Endothelial cell of umbilical vein (primary cell): ENCODE measurements around the gene ASIC4. TPM values are rescaled to one million over a fixed set of nuclear protein-coding genes. Genes with fewer than 3 reads are reported as not detected.

ENCODE experiments used
- BruUV-seq: library from RNA; stranded (reverse); fragments of 400-500 nt; replicated peaks from 2 replicates; lab custom pipeline; 2021; lab: Mats Ljungman, UMichigan
- CTCF ChIA-PET: fragments of 300-600, 350-600 bp; sonication (Branson Sonifier 250); formaldehyde crosslinking; loops from one replicate; lab custom pipeline; 2021; ENCODE audit warnings: antibody characterized with exemption, inconsistent platforms; lab: Charles Lee
- POLR2A ChIA-PET: fragments of 300-600, 350-600 bp; sonication (Branson Sonifier 250); formaldehyde crosslinking; loops from one replicate; lab custom pipeline; 2021; ENCODE audit warnings: antibody characterized with exemption, inconsistent platforms; lab: Charles Lee
- DNase-seq: peaks from one replicate; pipeline ENCODE4 v3.0.0-alpha.2; 2011; ENCODE audit warnings: low read depth, low spot score
- FAIRE-seq: peaks from 2 replicates; lab custom pipeline; 2011; peaks lifted over from hg19 to GRCh38; lab: Jason Lieb, UNC
- H2AFZ ChIP-seq: 2 replicates; pipeline ENCODE4 v1.6.0; 2012; ENCODE audit warnings: low read depth, low read length, control low read depth, inconsistent platforms
- H3K27ac ChIP-seq: 2 replicates; pipeline ENCODE4 v1.5.1; 2011; ENCODE audit warnings: low read depth, mild to moderate bottlenecking, control low read depth, low read length, moderate library complexity; ENCODE audit not compliant: insufficient read depth
- H3K27me3 ChIP-seq, 2 experiments: 2 replicates each; pipeline versions ENCODE4 v1.6.0 to v1.6.1; 2011; ENCODE audit warnings: low read length in 2 of 2, mixed read lengths in 1 of 2; ENCODE audit not compliant: control insufficient read depth in 2 of 2, insufficient read depth in 2 of 2
- H3K36me3 ChIP-seq, 2 experiments: 2 replicates in 1 of 2; 3 replicates in 1 of 2; pipeline ENCODE4 v1.5.1; 2011; ENCODE audit warnings: low read length in 2 of 2, mild to moderate bottlenecking in 1 of 2, moderate library complexity in 1 of 2; ENCODE audit not compliant: control insufficient read depth in 2 of 2, insufficient read depth in 2 of 2; ENCODE audit errors: extremely low read depth in 1 of 2
- H3K4me1 ChIP-seq: 3 replicates; pipeline ENCODE4 v1.5.1; 2011; ENCODE audit warnings: mild to moderate bottlenecking, low read length; ENCODE audit not compliant: control insufficient read depth, insufficient read depth; ENCODE audit errors: extremely low read depth
- H3K4me2 ChIP-seq: 2 replicates; pipeline ENCODE4 v1.6.1; 2011; ENCODE audit warnings: low read length, control low read depth, mixed read lengths; ENCODE audit not compliant: insufficient read depth
- H3K4me3 ChIP-seq, 3 experiments: fragments of 200-600 bp in 1 of 3; sonication (generic), shearing (Covaris generic) in 1 of 3; replicated peaks in 1 of 3; 2 replicates each; pipeline ENCODE4 v1.5.1; 2011 to 2016; ENCODE audit warnings: control low read depth in 3 of 3, low read length in 3 of 3, mild to moderate bottlenecking in 2 of 3, inconsistent platforms in 1 of 3, low read depth in 1 of 3, moderate library complexity in 1 of 3; ENCODE audit not compliant: insufficient read depth in 1 of 3
- H3K79me2 ChIP-seq: 2 replicates; pipeline ENCODE4 v1.6.0; 2012; ENCODE audit warnings: low read length, inconsistent platforms; ENCODE audit not compliant: control insufficient read depth, insufficient read depth
- H3K9ac ChIP-seq: replicated peaks from 2 replicates; pipeline ENCODE3; 2011; ENCODE audit warnings: low read length, control low read depth; ENCODE audit not compliant: insufficient read depth; ENCODE audit errors: extremely low read depth
- H3K9me1 ChIP-seq: replicated peaks from 3 replicates; pipeline ENCODE4 v1.6.0; 2011; ENCODE audit warnings: mild to moderate bottlenecking, low read length; ENCODE audit not compliant: control insufficient read depth, insufficient read depth; ENCODE audit errors: extremely low read depth
- H3K9me3 ChIP-seq: replicated peaks from 2 replicates; pipeline ENCODE4 v1.5.1; 2012; ENCODE audit warnings: low read length, inconsistent platforms; ENCODE audit not compliant: control insufficient read depth, insufficient read depth
- H4K20me1 ChIP-seq: replicated peaks from 2 replicates; pipeline ENCODE3; 2011; ENCODE audit warnings: mild to moderate bottlenecking, low read length; ENCODE audit not compliant: control insufficient read depth, insufficient read depth; ENCODE audit errors: extremely low read depth
- CTCF ChIP-seq, 2 donors: IDR thresholded peaks; 1 replicate in 1 of 2; 2 replicates in 1 of 2; pipeline ENCODE4 v1.5.1; 2011; ENCODE audit warnings: low read length in 2 of 2, mild to moderate bottlenecking in 2 of 2, moderate library complexity in 2 of 2, control low read depth in 1 of 2, inconsistent platforms in 1 of 2, low read depth in 1 of 2; ENCODE audit not compliant: insufficient read depth in 1 of 2; ENCODE audit errors: extremely low read depth in 1 of 2
- EZH2 ChIP-seq: IDR thresholded peaks from 2 replicates; pipeline ENCODE4 v1.6.1; 2012; ENCODE audit warnings: borderline replicate concordance, low read depth, mild to moderate bottlenecking, moderate library complexity, low read length, inconsistent platforms; ENCODE audit not compliant: severe bottlenecking
- FOS ChIP-seq: IDR thresholded peaks from 2 replicates; pipeline ENCODE4 v1.6.1; 2011; ENCODE audit warnings: mild to moderate bottlenecking, low read length, moderate library complexity, borderline replicate concordance; ENCODE audit not compliant: insufficient read depth
- GATA2 ChIP-seq: IDR thresholded peaks from 2 replicates; pipeline ENCODE4 v1.7.0; 2011; ENCODE audit warnings: low read depth, mild to moderate bottlenecking, moderate library complexity, mixed read lengths, low read length; ENCODE audit not compliant: insufficient read length, insufficient read depth
- JUN ChIP-seq: IDR thresholded peaks from 2 replicates; pipeline ENCODE4 v1.6.1; 2011; ENCODE audit warnings: borderline replicate concordance, low read depth; ENCODE audit not compliant: insufficient read length, insufficient read depth
- MYC ChIP-seq: IDR thresholded peaks from one replicate; pipeline ENCODE4 v1.6.1; 2011; ENCODE audit warnings: mild to moderate bottlenecking, low read depth, low read length
- POLR2A ChIP-seq: IDR thresholded peaks from 2 replicates; pipeline ENCODE4 v1.6.1; 2012; ENCODE audit warnings: low read depth, mild to moderate bottlenecking, control low read depth, low read length
- dilution Hi-C: fragments of 300-500 bp; cut with MboI; formaldehyde crosslinking; loops from one replicate; pipeline ENCODE4 v1.15.0; 2019; ENCODE audit warnings: low sequenced_read_pairs; ENCODE audit not compliant: extremely low pct_ligation_motif_present
- intact Hi-C: fragments of 100-400 bp; cut with micrococcal nuclease; formaldehyde crosslinking; loops from one replicate; pipeline ENCODE4 v1.10.0; 2022
- polyA plus RNA-seq, 4 experiments: library from polyadenylated mRNA; depleted of rRNA in 3 of 4; stranded (reverse) in 3 of 4; unstranded in 1 of 4; fragments of >200 nt; gene quantifications; 2 replicates each; pipeline versions ENCODE4 v1.2.1 to v1.2.3, GENCODE V29; 2011 to 2012; ENCODE audit warnings: missing spikeins in 1 of 4
- total RNA-seq: library from RNA; stranded (reverse); gene quantifications from 2 replicates; pipeline ENCODE4 v1.2.3, GENCODE V29; 2021
- TF ChIP-seq, protein P1 (sequence below): IDR thresholded peaks from 2 replicates; pipeline ENCODE4 v1.6.1; 2011; ENCODE audit not compliant: insufficient read depth, insufficient read length

ASIC4 gene
- total and polyA plus RNA-seq, 2 donors (not counting 3 experiments of a cell fraction or from before 2014, with no cell fraction given), result not detected

- BruUV-seq, result no TSS peak
- no peak overlapping the region for H2AFZ ChIP-seq
- no peaks in the 10 kb centered on the region for H3K36me3 ChIP-seq
- TF ChIP-seq, protein P1, sequence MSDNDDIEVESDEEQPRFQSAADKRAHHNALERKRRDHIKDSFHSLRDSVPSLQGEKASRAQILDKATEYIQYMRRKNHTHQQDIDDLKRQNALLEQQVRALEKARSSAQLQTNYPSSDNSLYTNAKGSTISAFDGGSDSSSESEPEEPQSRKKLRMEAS, result no peak
- no peak for TF ChIP-seq MYC
- TF ChIP-seq JUN, result no peak
- TF ChIP-seq CTCF (IDR thresholded peaks at IDR 0.05; ENCODE audit: extremely low read depth in 1 of 2, insufficient read depth in 1 of 2, low read depth in 1 of 2, low read length in 2 of 2), result no peak
- TF ChIP-seq FOS, result no peak
- TF ChIP-seq GATA2, result no peak
- TF ChIP-seq POLR2A, result no peak
- no peak for TF ChIP-seq EZH2
- no peaks in the 10 kb centered on the region for H4K20me1 ChIP-seq
- H3K4me3 ChIP-seq, result no peak overlapping the region
- H3K4me1 ChIP-seq, result no peaks in the 10 kb centered on the region
- no peak overlapping the region for H3K4me2 ChIP-seq
- H3K9me3 ChIP-seq, result no peaks in the 10 kb centered on the region
- H3K27ac ChIP-seq, result no peak overlapping the region
- dilution Hi-C loops (no loop called here), intact Hi-C loops (no loop called here)
- DNase-seq (no peak), FAIRE-seq (no peak)
- CTCF ChIA-PET, result no interaction called here
- H3K9me1 ChIP-seq, result no peaks in the 10 kb centered on the region
- no peaks in the 10 kb centered on the region for H3K79me2 ChIP-seq
- H3K27me3 ChIP-seq, result peaks cover 11 to 17% of the 10 kb centered on the region in 2 experiments
- no peak overlapping the region for H3K9ac ChIP-seq
- POLR2A ChIA-PET, result no interaction called here
Measured at GRCh38 chr2:219555956-219556355, 41.7 kb downstream of the ASIC4 start.
